HG02981 (cell line): Measurements from ENCODE around the gene ACY1.
"Not testable (repeated sequence)": the region's sequence is repeated elsewhere in the genome, so short reads cannot be mapped to it uniquely, and the experiment has no call there.

Experiments used
- ATAC-seq: cut with Tn5 transposase; IDR thresholded peaks from one replicate; pipeline ENCODE4 v1.9.1; 2021; ENCODE audit warnings: mild to moderate bottlenecking, moderate library complexity; ENCODE audit not compliant: unreplicated experiment

The ACY1 gene

GRCh38 chr3:52023860-52024764 is 40.8 kb downstream of the ACY1 start:
- peak; percentile 76 for ATAC-seq

GRCh38 chr3:52024765-52025452 is 41.6 kb downstream of the ACY1 start:
- ATAC-seq: no peak

GRCh38 chr3:52025453-52025852 is 42.1 kb downstream of the ACY1 start:
- ATAC-seq: no peak

GRCh38 chr3:52026041-52026440 is 42.7 kb downstream of the ACY1 start:
- no peak for ATAC-seq

- ATAC-seq: no peak
These were observed 45.2 kb downstream of the ACY1 start for GRCh38 chr3:52028572-52028971.

- no peak for ATAC-seq
These were observed 45.7 kb downstream of the ACY1 start for GRCh38 chr3:52029053-52029452.

- no peak for ATAC-seq
These were observed 46.2 kb downstream of the ACY1 start for GRCh38 chr3:52029535-52029934.

DNA sequence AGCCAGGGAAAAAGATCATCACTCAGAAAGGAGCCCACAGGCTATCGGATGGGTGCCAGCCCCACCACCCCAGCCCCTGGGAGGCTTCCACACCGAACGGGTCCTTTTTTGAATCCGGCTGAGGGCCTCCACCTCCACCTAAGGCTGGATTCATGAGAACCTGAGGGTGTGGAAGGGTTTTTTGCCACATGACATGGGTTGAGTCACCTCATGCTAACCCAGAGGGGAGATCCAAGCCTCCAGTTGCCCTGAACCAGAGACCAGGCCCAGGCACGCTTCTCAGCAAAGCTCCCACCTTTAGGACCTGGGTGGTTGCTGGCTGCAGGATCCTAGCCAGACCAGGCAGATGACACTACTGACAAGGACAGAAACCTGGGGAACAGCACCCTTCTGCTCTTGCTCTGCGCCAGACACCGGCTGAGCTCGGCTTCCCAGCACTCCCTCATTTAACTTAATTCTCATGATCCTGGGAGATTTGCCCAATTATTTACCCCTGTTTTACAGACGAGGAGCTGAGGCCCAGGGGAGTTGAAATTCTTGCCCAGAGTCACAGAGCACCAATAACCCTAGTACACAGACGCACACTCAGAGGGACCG is 47.5 kb downstream of the ACY1 start:
- no peak for ATAC-seq

- ATAC-seq: no peak
These were observed 48.6 kb downstream of the ACY1 start for GRCh38 chr3:52031896-52032295.

DNA sequence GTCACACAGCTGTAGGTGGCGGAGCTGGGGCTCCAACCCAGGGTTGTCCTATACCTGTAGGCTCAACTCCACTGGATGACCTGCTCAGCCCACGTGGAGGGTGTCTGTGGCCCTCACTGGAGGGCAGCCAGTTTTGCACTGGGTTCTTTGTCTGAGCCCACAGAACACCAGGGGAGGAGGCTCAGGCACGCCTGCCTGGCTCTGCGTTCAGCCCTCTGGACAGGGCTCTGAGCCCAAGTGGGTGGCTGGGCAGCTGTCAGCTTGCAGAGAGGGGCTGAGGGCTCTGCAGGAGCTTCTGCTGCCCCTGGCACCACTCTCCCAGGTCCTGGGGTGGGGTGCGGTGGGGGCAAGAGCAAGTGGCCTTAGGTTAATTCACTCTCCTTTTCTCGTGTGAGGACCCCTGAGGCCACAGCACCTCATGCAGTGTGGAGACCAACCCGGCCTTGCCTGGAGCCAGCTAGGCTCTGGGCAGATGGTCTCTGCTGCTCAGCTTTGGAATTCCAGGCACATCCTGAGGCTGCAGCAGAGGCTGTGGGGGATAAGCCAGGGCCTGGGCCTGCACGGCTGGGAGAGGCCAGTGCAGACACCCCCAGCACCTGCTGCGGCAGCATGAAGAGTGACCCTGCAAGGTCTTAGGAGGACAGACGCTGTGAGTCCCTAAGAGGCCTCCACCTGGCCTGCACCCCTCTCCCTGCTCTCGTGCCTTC is 49.5 kb downstream of the ACY1 start:
- ATAC-seq: no peak

DNA sequence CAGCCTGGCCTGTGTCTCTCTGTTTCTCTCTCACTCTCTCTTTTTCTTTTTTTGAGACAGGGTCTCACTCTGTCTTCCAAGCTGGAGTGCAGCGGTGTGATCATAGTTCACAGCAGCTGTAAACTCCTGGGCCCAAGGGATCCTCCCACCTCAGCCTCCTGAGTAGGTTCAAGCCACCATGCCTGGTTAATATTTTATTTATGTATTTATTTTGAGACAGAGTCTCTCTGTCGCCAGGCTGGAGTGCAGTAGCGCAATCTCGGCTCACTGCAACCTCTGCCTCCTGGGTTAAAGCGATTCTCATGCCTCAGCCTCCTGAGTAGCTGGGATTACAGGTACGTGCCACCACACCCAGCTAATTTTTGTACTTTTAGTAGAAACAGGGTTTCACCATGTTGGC is 50.4 kb downstream of the ACY1 start:
- not testable (repeated sequence) for ATAC-seq

DNA sequence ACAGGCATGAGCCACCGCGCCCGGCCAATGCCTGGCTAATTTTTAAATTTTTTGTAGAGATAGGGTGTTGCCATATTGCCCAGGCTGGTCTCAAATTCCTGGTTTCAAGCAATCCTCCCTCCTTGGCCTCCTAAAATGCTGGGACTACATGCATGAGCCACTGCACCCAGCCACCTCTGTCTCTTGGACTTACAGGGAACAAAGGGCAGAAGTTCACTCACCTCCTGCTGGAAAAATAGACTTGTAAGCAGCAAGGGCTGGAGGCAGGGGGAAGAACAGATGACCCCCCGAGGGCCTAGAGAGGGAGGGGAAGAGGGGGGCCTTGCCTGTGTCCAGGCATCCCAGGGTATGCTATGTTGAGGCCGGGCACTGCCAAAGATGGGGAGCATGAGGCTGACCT is 50.9 kb downstream of the ACY1 start:
- ATAC-seq: no peak

GRCh38 chr3:52034651-52035050 is 51.3 kb downstream of the ACY1 start:
- no peak for ATAC-seq

DNA sequence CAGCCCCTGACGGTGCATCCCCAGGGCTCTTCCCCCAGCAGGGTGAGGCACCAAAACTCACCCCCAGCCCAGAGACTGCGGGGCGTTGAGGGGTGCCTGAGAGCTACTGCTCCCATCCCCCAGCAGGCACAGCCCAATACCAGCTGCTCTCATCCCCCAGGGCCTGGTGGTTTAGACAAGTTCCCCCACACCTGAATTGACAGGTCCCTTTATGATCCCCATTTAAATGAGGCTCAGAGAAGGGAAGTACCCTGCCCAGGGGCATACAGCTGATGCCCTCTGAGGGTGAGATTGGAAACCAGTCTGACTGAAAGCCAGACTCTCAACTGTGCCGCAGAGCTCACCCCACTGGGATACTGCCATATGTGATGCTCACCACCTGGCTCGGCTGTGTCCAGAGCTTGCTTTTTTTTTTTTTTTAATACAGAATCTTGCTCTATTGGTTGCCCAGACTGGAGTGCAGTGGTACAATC is 52.9 kb downstream of the ACY1 start:
- no peak for ATAC-seq

GRCh38 chr3:52036829-52037228 is 53.5 kb downstream of the ACY1 start:
- ATAC-seq: no peak

DNA sequence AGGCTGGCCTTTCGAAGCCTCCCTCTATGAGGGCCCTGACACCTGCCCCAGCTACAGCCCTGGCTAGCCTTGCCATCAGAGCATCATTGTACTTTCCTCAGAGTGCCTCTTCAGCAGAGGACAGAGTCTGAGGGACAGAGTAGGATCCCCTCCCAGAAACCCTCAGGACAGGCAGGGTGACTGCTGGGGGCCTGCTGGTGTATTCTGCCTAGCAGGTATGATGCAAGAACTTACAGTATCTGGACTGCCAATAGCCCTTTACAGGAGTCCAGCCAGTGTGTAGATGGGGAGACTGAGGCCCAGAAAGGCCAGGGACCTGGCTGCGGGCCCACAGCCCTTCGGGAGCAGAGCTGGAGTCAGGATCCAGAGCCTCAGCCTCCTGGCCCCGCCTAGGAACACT is 54.0 kb downstream of the ACY1 start:
- ATAC-seq: no peak

DNA sequence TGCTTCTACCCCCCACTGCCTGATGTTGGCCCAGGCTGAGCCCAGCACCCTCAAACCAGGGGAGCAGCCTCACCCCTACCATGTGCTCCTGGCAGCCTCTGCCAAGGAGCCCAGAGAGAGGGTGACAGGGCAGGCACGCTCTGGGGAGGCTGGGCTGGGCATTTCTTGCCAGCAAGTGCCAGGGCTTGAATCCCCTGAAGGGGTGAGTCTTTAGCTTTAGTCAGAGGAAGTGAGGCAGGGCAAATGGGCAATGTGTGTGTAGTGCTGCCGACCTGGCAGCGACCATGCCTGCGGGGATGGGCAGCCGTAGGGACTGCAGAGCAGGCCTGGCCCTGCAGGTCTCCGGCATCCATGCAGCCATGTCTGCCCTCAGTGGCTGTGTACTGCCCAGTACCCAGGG is 54.9 kb downstream of the ACY1 start:
- ATAC-seq: no peak
